ENCODE data around the gene TNIP3. TPM values are rescaled to one million over a fixed set of nuclear protein-coding genes. Genes with fewer than 3 reads are reported as not detected.

The TNIP3 gene
- total RNA-seq, 1 experiment from 2014 or later, result 0.43 TPM

- Mint-ChIP-seq H3K27me3 (ENCODE audit: insufficient read depth, unreplicated experiment) (no peaks in the 10 kb centered on the region), H3K9me3 (ENCODE audit: unreplicated experiment) (no peaks in the 10 kb centered on the region), H3K4me1 (ENCODE audit: low read depth, unreplicated experiment) (no peaks in the 10 kb centered on the region), H3K4me3 (ENCODE audit: unreplicated experiment) (no peak overlapping the region), H3K27ac (ENCODE audit: unreplicated experiment) (no peak overlapping the region), H3K36me3 (ENCODE audit: insufficient read depth, unreplicated experiment) (no peaks in the 10 kb centered on the region)
- no peak overlapping the region for H3K4me3 ChIP-seq (ENCODE audit: low read depth, low read length)
- H3K27me3 ChIP-seq (replicated peaks; ENCODE audit: control insufficient read depth, insufficient read depth, low read length), result no peaks in the 10 kb centered on the region
- no peaks in the 10 kb centered on the region for H3K9me3 ChIP-seq
- H3K36me3 ChIP-seq (ENCODE audit: control insufficient read depth, insufficient read depth, low read length), result no peaks in the 10 kb centered on the region
- ChIA-PET CTCF (interaction anchor here (0.6 to 1.0 kb wide), 2 partner anchors 62 to 430 kb away, joined by 3 read pairs; no protein-coding TSS in a partner anchor), POLR2A (no interaction called here)
- no TSS peak for BruUV-seq (replicated peaks)
- intact Hi-C loops (cut with micrococcal nuclease; ENCODE audit: unreplicated experiment), result loop anchor here (5.0 kb wide), 1 partner anchor 467 kb away; no protein-coding TSS in a partner anchor
- DNase-seq, result no peak
- TF ChIP-seq CTCF (IDR thresholded peaks at IDR 0.05; ENCODE audit: insufficient read depth in 1 of 2, low read depth in 1 of 2, low read length in 1 of 2, severe bottlenecking in 1 of 2, unreplicated experiment in 1 of 2), result no peak
- H3K4me1 ChIP-seq, result no peaks in the 10 kb centered on the region
These were observed 26.3 kb upstream of the TNIP3 start for GRCh38 chr4:121190389-121190788.

DNA sequence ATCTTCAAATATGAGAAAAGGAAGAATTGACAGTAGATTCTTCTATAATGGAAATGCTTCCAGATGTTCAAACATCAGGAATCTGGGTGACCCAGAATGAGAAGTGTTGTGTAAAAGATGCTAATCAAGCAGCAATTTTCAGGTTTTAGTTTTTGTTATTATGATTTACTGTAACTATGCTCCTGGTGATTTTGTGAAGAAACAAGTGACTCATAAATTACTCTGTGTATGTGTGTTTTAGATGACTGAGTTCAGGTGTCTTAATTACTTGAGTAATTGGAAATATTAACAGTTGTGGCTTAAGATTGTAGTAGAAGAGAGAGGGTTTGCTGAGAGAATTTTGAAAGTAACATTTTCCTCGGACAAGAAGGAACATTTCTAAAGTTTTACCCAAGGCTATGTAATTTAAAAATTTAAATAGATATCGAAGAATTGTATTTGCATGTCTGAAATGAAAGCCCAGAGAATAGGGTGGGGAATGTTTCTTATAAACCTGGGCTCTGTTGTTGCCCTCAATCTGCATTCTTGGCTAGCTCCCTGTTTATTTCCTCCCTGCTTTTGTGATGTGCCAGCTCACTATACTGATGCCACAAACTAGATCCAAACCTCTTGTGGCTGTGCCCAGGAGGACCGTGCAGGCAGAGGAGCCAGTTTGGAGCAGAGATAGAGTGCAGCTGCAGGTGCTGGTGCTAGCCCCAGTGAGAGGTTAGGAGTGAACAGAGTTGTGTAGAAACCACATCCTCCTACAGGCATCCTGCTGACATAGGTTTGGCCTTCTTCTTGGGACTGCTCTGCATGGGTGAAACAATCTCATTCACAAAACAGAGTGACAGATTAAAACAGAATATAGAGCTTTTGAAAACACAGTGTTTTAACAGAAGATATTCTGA is 25.4 kb upstream of the TNIP3 start:
- H3K27ac Mint-ChIP-seq (ENCODE audit: unreplicated experiment), result no peak overlapping the region
- H3K27me3 Mint-ChIP-seq (ENCODE audit: insufficient read depth, unreplicated experiment), result no peaks in the 10 kb centered on the region
- TF ChIP-seq CTCF (IDR thresholded peaks at IDR 0.05; ENCODE audit: insufficient read depth in 1 of 2, low read depth in 1 of 2, low read length in 1 of 2, severe bottlenecking in 1 of 2, unreplicated experiment in 1 of 2), result no peak
- POLR2A ChIA-PET, result no interaction called here
- Histone ChIP-seq H3K4me3 (ENCODE audit: low read depth, low read length) (no peak overlapping the region), H3K36me3 (ENCODE audit: control insufficient read depth, insufficient read depth, low read length) (no peaks in the 10 kb centered on the region), H3K9me3 (no peaks in the 10 kb centered on the region), H3K27me3 (replicated peaks; ENCODE audit: control insufficient read depth, insufficient read depth, low read length) (no peaks in the 10 kb centered on the region), H3K4me1 (no peaks in the 10 kb centered on the region)
- CTCF ChIA-PET, result interaction anchor here (0.6 kb wide), 1 partner anchor 429 kb away, joined by 3 read pairs; no protein-coding TSS in a partner anchor
- no peak overlapping the region for H3K4me3 Mint-ChIP-seq (ENCODE audit: unreplicated experiment)
- H3K9me3 Mint-ChIP-seq (ENCODE audit: unreplicated experiment), result no peaks in the 10 kb centered on the region
- no peak for DNase-seq
- intact Hi-C loops (cut with micrococcal nuclease; ENCODE audit: unreplicated experiment), result loop anchor here (5.0 kb wide), 1 partner anchor 468 kb away; no protein-coding TSS in a partner anchor
- BruUV-seq (replicated peaks), result no TSS peak
- H3K4me1 Mint-ChIP-seq (ENCODE audit: low read depth, unreplicated experiment), result no peaks in the 10 kb centered on the region
- H3K36me3 Mint-ChIP-seq (ENCODE audit: insufficient read depth, unreplicated experiment), result no peaks in the 10 kb centered on the region

DNA sequence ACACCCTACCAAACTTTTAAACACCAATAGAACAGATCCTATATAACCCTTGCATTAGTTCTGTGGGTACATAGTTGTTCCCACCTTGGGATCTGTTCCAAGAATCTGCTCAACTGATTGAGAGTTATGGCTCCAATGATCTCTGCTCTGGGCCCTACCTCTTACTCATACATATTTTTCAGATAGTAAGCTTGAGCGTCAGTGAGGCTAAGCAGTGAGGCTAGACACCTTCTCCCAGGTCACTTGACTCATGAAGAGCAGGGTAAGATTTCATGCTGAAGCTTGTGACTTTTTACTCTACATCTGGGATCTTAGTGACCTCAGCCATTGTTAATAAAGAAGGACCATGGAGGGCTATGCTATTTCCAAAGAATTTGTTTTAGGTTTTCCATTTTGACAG is 23.1 kb upstream of the TNIP3 start:
- no peaks in the 10 kb centered on the region for H3K9me3 Mint-ChIP-seq (ENCODE audit: unreplicated experiment)
- no peaks in the 10 kb centered on the region for H3K27me3 Mint-ChIP-seq (ENCODE audit: insufficient read depth, unreplicated experiment)
- intact Hi-C loops (cut with micrococcal nuclease; ENCODE audit: unreplicated experiment), result no loop called here
- BruUV-seq (replicated peaks), result no TSS peak
- TF ChIP-seq CTCF (IDR thresholded peaks at IDR 0.05; ENCODE audit: insufficient read depth in 1 of 2, low read depth in 1 of 2, low read length in 1 of 2, severe bottlenecking in 1 of 2, unreplicated experiment in 1 of 2), result no peak
- no peak overlapping the region for H3K4me3 ChIP-seq (ENCODE audit: low read depth, low read length)
- H3K4me3 Mint-ChIP-seq (ENCODE audit: unreplicated experiment), result no peak overlapping the region
- H3K9me3 ChIP-seq, result no peaks in the 10 kb centered on the region
- POLR2A ChIA-PET, result no interaction called here
- no peaks in the 10 kb centered on the region for H3K27me3 ChIP-seq (replicated peaks; ENCODE audit: control insufficient read depth, insufficient read depth, low read length)
- H3K36me3 Mint-ChIP-seq (ENCODE audit: insufficient read depth, unreplicated experiment), result no peaks in the 10 kb centered on the region
- CTCF ChIA-PET, result no interaction called here
- no peaks in the 10 kb centered on the region for H3K4me1 Mint-ChIP-seq (ENCODE audit: low read depth, unreplicated experiment)
- no peak for DNase-seq
- H3K4me1 ChIP-seq, result no peaks in the 10 kb centered on the region
- H3K36me3 ChIP-seq (ENCODE audit: control insufficient read depth, insufficient read depth, low read length), result no peaks in the 10 kb centered on the region
- no peak overlapping the region for H3K27ac Mint-ChIP-seq (ENCODE audit: unreplicated experiment)

Measured in Caco-2 (cell line).